RWPE1 (cell line): ENCODE data around the gene FANCM.

Source experiments
- CTCF ChIA-PET: fragments of 350-600 bp; sonication (Branson Sonifier 250); formaldehyde crosslinking; extraction: SDS; loops from one replicate; lab custom pipeline; 2021; lab: Yijun Ruan, JAX
- POLR2A ChIA-PET: fragments of 400-600 bp; formaldehyde crosslinking; extraction: SDS; loops from one replicate; lab custom pipeline; 2020; ENCODE audit warnings: antibody characterized with exemption; ENCODE audit not compliant: low non-redundant PET; lab: Yijun Ruan, JAX
- DNase-seq: peaks from one replicate; pipeline ENCODE4 v3.0.0; 2012; ENCODE audit warnings: low spot score
- H3K27ac ChIP-seq: fragments of 450-650 bp; 2 replicates; pipeline ENCODE4 v1.5.1; 2017
- CTCF ChIP-seq: fragments of 450-650 bp; conservative IDR thresholded peaks from 2 replicates; pipeline ENCODE4 v1.5.1; 2017; ENCODE audit warnings: low read depth, mild to moderate bottlenecking

FANCM gene

GRCh38 chr14:45238988-45239387, 103.3 kb downstream of the FANCM start:
- no peak for TF ChIP-seq CTCF
- ChIA-PET CTCF (interaction anchor here (0.6 kb wide), 1 partner anchor 144 kb away, joined by 3 read pairs; no protein-coding TSS in a partner anchor), POLR2A (no interaction called here)
- no peak for DNase-seq
- no peak overlapping the region for H3K27ac ChIP-seq

- ChIA-PET POLR2A (no interaction called here), CTCF (no interaction called here)
- no peak overlapping the region for H3K27ac ChIP-seq
- DNase-seq = no peak
- no peak for TF ChIP-seq CTCF
Measured at GRCh38 chr14:45242706-45243105, 107.0 kb downstream of the FANCM start.

GRCh38 chr14:45246151-45246550, 110.4 kb downstream of the FANCM start:
- CTCF ChIA-PET = no interaction called here
- POLR2A ChIA-PET = no interaction called here
- no peak for DNase-seq
- TF ChIP-seq CTCF = no peak
- no peak overlapping the region for H3K27ac ChIP-seq

GRCh38 chr14:45246691-45247090, 111.0 kb downstream of the FANCM start:
- ChIA-PET CTCF (interaction anchor here (0.6 kb wide), 1 partner anchor 9 kb away, joined by 3 read pairs; no protein-coding TSS in a partner anchor), POLR2A (no interaction called here)
- no peak for TF ChIP-seq CTCF
- DNase-seq = no peak
- no peak overlapping the region for H3K27ac ChIP-seq

- H3K27ac ChIP-seq = no peak overlapping the region
- POLR2A ChIA-PET = no interaction called here
- CTCF ChIA-PET = interaction anchor here (0.7 kb wide), 1 partner anchor 41 kb away, joined by 3 read pairs; no protein-coding TSS in a partner anchor
- no peak for DNase-seq
- TF ChIP-seq CTCF = no peak
Measured at GRCh38 chr14:45247427-45247826, 111.7 kb downstream of the FANCM start.

- DNase-seq = no peak
- ChIA-PET CTCF (no interaction called here), POLR2A (interaction anchor here (0.7 kb wide), 1 partner anchor 109 kb away, joined by 3 read pairs; no protein-coding TSS in a partner anchor)
- TF ChIP-seq CTCF = no peak
- H3K27ac ChIP-seq = no peak overlapping the region
Measured at GRCh38 chr14:45249856-45250575, 114.3 kb downstream of the FANCM start.
